ENCODE results near the gene LRRC73.

GRCh38 chr6:43492673-43493072, 17.5 kb downstream of the LRRC73 start:
- TF ChIP-seq CREB1 (IDR thresholded peaks at IDR 0.05; ENCODE audit: low read depth) (no peak), MAX (IDR thresholded peaks at IDR 0.05) (no peak), REST (IDR thresholded peaks at IDR 0.05; ENCODE audit: low read depth) (peak; percentile 42; the same call in 1 of the 2 replicates), EP300 (IDR thresholded peaks at IDR 0.05; ENCODE audit: borderline replicate concordance) (no peak), NFIC (IDR thresholded peaks at IDR 0.05) (no peak), ZBTB7A (IDR thresholded peaks at IDR 0.05; ENCODE audit: low read depth) (no peak), CEBPB (IDR thresholded peaks at IDR 0.05) (no peak)
